HG02884 (cell line): ENCODE results near the gene SKOR1.
A peak's percentile ranks its signal among the peaks of the same experiment; 100 is the strongest.

Experiments
- ATAC-seq: cut with Tn5 transposase; IDR thresholded peaks from one replicate; pipeline ENCODE4 v1.9.1; 2021; ENCODE audit warnings: mild to moderate bottlenecking, moderate library complexity; ENCODE audit not compliant: unreplicated experiment

SKOR1 gene

GRCh38 chr15:67829647-67830504 is 4.6 kb downstream of the SKOR1 start:
- no peak for ATAC-seq

- no peak for ATAC-seq
Measured at GRCh38 chr15:67831363-67831762, 6.1 kb downstream of the SKOR1 start.

GRCh38 chr15:67832031-67832551 is 6.8 kb downstream of the SKOR1 start:
- ATAC-seq, result no peak

DNA sequence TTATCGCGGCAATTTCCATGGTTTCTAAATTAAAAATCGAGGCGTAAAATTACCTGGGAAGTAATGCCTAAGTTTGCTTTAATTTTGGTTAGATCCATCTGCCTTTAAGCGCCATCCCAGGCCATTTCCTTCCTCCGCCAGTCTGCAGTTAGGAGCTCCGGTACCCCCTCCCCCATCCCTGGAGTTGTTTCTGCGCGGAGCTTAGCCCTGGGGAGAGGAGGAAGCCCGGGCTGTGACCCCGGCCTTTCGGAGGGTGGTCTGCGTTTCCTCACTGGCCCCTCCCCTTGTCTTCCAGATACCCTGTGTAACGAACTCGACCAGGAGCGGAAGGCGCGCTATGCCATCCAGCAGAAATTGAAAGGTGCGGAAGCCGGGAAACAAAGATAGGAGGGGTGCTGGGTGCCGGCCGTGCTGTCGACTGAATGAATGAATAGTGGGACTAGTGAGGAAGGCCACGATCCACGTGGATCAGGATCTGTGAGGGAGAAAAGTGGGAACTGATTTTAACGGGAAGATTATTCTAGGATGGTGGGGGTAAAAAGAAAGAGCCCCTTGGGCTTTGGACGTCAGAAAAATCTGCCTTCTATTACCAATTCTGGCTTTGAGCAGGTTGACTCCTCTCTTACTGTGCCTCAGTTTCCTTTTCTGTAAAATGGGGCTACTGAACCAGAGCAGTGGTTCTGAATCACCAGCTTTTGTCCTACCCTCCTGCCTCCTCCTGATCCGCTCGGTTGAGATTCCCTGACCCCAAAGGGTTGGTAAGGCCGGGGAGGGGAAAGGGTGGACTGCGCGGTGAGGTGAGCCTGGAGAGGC is 7.8 kb downstream of the SKOR1 start:
- ATAC-seq, result no peak

DNA sequence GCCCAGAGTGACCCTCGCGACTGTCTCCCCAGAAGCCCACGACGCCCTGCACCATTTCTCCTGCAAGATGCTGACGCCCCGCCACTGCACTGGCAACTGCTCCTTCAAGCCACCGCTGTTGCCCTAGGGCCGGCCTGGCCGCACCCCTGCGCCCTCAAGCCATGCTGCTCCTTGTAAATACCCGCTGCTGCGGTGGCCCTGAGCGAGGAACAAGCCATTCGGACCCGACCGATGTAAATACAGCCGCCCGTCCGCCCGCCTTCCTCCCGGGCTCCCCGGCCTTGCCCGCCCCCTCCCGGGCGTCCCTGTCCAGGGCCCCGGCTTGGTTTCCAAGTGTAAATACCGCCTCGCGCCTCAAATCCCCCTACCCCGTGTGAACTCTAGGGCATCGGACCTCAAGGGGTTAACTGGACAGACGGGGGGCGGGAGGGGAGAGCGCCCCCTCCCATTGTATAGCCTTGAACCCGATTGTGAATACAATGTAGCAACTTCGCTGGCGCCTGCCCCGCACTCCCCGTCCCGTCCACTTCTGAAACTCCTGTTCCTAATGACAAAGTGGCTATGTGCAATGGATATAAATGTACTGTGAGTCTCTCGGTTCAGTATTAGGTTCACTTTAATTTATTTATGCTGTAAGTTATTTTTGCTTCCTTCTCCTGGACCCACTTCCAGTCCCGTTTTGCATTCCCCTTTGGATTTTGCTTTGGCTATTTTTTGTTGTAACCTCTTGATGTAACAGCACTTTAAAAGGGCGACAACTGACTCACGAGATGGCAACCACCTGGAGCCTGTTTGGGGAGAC is 8.6 kb downstream of the SKOR1 start:
- ATAC-seq, result no peak

GRCh38 chr15:67834581-67835296 is 9.4 kb downstream of the SKOR1 start:
- ATAC-seq, result no peak

DNA sequence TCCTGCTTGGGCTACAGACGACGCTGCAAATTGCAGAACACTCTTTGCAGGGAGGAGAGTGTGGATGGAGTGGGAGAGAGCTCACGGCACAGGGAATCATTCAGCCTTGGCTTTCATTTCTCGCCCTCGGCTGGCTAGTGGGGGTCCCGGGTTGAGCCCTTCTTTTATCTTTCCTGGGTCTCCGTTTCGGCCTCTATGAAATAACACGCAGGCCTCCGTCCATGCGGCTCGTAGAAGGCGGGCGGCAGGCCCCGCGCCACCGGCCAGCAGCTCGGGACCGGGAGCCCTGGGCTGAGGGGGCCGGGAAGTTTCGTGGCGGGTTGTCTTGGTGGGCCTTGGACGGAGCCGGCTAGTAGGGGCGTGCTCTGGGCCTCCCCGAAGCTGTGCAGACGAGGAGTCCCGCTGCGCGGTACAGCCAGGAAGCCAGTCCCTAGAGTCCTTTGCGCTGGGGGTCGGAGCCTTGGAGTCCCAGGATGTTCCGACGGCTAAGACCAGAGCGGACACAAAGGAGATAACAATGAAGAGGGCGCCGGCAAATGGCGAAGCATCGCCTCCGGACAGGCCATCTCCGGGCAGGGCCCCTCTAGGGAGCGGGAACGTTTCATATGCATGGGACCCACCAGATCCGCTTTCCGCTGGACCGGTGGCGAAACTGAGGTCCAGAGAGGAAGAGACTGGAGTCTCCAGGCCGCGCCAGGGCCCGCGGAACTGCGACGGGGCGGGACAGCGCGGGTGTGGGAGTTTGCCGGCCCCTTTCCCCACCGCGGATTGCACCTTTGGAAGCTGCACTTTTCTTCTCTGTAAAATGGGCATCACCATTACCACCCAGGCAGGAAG is 10.2 kb downstream of the SKOR1 start:
- no peak for ATAC-seq

DNA sequence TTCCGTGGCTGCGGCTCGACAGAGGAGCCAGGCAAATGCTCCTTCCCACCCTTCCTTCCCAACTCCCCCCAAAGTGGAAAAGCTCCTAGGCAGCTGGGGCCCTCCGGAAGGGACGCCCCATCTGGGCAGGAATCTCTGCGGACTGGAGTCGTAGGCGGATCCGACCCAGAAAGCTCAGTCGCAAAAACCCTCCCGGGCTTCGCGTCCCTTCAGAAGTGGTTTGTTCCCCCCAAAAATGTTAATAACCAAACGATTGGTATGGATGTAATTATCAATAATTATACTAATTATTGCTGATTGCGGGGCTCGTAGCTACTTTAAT is 10.8 kb downstream of the SKOR1 start:
- ATAC-seq, result no peak

- ATAC-seq, result no peak
Measured at GRCh38 chr15:67836477-67836876, 11.2 kb downstream of the SKOR1 start.

DNA sequence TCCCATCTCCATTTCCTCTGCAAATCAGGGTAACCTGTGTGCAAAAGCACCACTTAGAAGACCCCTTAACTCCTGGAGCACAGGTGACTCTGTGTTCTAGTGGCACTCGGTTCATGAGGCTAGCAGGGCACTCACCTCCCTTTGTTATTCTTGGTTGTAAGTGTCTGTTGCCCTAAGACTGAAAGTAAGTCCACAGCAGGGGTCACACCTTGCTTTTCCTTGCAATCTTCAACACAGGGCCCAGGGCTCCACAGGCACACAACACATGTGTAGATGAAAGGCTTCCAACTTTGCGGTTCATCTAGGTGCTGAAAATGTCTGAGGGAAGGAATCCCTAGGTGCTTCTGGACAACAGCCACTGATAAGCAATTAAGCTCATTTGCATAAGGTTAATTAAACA is 11.6 kb downstream of the SKOR1 start:
- ATAC-seq, result no peak

- ATAC-seq, result no peak
Measured at GRCh38 chr15:67838789-67839332, 13.6 kb downstream of the SKOR1 start.

- no peak for ATAC-seq
Measured at GRCh38 chr15:67839499-67839928, 14.2 kb downstream of the SKOR1 start.

- ATAC-seq, result peak; percentile 79
Measured at GRCh38 chr15:67839929-67840748, 14.8 kb downstream of the SKOR1 start, which contains the start of gene RNU6-1. RNU6-1 (minus strand) TSS chr15:67840045.

- no peak for ATAC-seq
Measured at GRCh38 chr15:67840749-67841512, 15.6 kb downstream of the SKOR1 start.

DNA sequence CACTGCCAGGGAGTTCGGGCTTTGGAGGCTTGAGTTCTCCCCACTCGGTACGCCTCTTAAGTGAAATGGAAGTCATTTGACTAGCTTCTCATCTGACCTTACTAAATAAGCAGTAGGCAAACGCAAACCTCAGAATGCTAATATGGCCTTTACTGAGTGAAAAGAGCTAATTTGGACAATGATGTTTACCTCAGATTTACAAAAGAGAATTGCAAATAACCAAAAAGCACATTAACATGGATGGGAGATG is 16.1 kb downstream of the SKOR1 start:
- no peak for ATAC-seq

- ATAC-seq, result no peak
Measured at GRCh38 chr15:67843092-67843501, 17.8 kb downstream of the SKOR1 start.

GRCh38 chr15:67843571-67844387 is 18.5 kb downstream of the SKOR1 start:
- no peak for ATAC-seq
